Activated naive CD8-positive, alpha-beta T cell (primary cell): Measurements from ENCODE around the gene LRRC43.

Experiments used
- H3K27ac Mint-ChIP-seq: one replicate; pipeline ENCODE4 v1.8.0; 2021; ENCODE audit warnings: mixed read lengths
- H3K27me3 Mint-ChIP-seq: one replicate; pipeline ENCODE4 v1.8.0; 2021; ENCODE audit warnings: mixed read lengths
- H3K36me3 Mint-ChIP-seq: one replicate; pipeline ENCODE4 v1.8.0; 2021; ENCODE audit warnings: mixed read lengths
- H3K4me1 Mint-ChIP-seq: one replicate; pipeline ENCODE4 v1.8.0; 2021; ENCODE audit warnings: low read depth, mixed read lengths
- H3K4me3 Mint-ChIP-seq: one replicate; pipeline ENCODE4 v1.8.0; 2021; ENCODE audit warnings: mild to moderate bottlenecking, mixed read lengths
- H3K9me3 Mint-ChIP-seq: one replicate; pipeline ENCODE4 v1.8.0; 2021; ENCODE audit warnings: low read depth, mixed read lengths

Gene LRRC43

GRCh38 chr12:122208073-122208820, 25.3 kb downstream of the LRRC43 start:
- Mint-ChIP-seq H3K4me3 (no peak overlapping the region), H3K27ac (no peak overlapping the region), H3K27me3 (peaks cover 2% of the 10 kb centered on the region), H3K9me3 (no peaks in the 10 kb centered on the region), H3K4me1 (peaks cover 10% of the 10 kb centered on the region), H3K36me3 (peaks cover 6% of the 10 kb centered on the region)

DNA sequence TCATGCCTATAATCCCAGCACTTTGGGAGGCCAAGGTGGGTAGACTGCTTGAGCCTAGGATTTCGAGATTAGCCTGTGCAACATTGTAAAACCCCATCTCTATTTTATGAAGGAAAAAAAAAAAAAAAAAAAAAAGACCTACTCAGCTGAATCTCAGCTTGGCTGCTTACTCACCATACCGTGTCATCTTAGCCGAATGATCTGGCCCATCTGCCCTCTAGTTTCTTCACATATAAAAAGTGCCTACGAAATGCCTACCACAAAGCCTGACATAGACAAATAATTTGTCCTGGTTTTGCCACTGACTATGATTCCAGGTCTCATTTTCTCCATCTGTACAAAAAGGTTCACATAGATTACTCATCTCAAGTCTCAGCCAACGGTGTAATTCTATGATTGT, 32.8 kb downstream of the LRRC43 start:
- no peak overlapping the region for H3K27ac Mint-ChIP-seq
- H3K4me3 Mint-ChIP-seq = no peak overlapping the region
- peaks cover 6% of the 10 kb centered on the region for H3K4me1 Mint-ChIP-seq
- H3K36me3 Mint-ChIP-seq = peaks cover 12% of the 10 kb centered on the region
- H3K27me3 Mint-ChIP-seq = no peaks in the 10 kb centered on the region
- no peaks in the 10 kb centered on the region for H3K9me3 Mint-ChIP-seq

DNA sequence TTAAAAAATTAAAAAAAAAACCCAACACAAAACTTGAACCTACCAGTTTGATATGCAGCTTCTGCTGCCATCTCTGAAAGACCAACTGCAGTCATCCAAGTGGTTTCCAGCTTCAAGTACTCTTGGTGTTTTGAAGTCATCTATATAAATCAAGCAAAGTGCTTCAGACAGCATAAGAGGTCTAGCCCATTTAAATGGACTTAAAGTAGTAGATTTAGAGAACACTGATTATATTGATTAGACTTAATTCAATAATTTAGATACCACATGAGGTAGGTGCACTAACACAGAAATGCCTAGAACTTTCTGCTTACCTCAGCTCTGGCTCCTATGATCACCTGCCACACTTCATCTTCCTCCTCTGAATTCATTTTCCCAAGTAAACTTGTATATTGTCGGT, 33.5 kb downstream of the LRRC43 start:
- no peak overlapping the region for H3K27ac Mint-ChIP-seq
- no peaks in the 10 kb centered on the region for H3K27me3 Mint-ChIP-seq
- H3K4me1 Mint-ChIP-seq = peaks cover 11% of the 10 kb centered on the region
- H3K4me3 Mint-ChIP-seq = no peak overlapping the region
- no peaks in the 10 kb centered on the region for H3K9me3 Mint-ChIP-seq
- H3K36me3 Mint-ChIP-seq = peaks cover 12% of the 10 kb centered on the region

- Mint-ChIP-seq H3K36me3 (peaks cover 2% of the 10 kb centered on the region), H3K4me1 (peaks cover 49% of the 10 kb centered on the region), H3K4me3 (peak within 1 kb of the TSS; percentile 88), H3K27ac (peak within 1 kb of the TSS; percentile 79), H3K27me3 (no peaks in the 10 kb centered on the region), H3K9me3 (no peaks in the 10 kb centered on the region)
Measured at GRCh38 chr12:122225683-122226365, 42.9 kb downstream of the LRRC43 start, which contains the start of gene DIABLO. Gene DIABLO, minus strand, starts transcription at chr12:122226052. Its CDS starts 38 bp downstream, at chr12:122226014.

DNA sequence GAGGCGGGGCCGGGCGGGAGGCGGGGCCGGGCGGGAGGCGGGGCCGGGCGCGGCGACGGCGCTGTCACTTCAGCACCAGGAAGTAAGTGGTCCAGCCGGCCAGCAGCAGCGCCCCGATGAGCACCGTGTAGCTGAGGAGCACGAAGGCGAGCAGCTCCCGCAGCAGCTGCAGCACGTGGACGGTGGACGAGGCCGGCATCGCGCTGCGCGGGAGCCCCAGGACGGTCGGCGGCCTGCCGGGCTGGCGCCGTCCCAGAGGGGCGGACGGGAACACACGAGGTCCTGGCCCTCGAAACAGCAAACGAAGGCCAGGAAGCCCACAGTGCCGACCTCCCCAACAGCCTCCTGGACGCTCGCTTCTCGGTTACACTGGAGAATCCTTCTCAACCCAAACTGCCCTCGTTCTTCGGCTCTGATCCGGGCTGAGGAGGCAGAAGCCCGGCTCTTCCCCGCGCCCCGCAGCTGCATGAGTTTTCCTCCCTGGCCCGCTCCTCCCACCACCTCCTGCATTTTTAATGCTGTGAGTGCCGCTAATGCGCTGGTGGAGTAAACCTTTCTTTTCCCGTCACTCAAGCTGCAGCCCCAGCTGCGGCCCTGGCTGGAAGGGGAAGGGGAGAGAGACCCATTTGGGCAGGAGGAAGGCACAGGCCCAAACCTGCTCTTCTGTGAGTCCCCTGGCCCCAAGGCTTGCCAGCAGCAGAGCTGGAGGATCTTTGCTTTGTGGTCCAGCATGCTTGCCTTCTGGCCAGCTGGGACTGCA, 43.6 kb downstream of the LRRC43 start:
- peaks cover 5% of the 10 kb centered on the region for H3K36me3 Mint-ChIP-seq
- peaks cover 43% of the 10 kb centered on the region for H3K4me1 Mint-ChIP-seq
- peak overlapping the region; percentile 88 for H3K4me3 Mint-ChIP-seq
- H3K27ac Mint-ChIP-seq = no peak overlapping the region
- H3K27me3 Mint-ChIP-seq = no peaks in the 10 kb centered on the region
- no peaks in the 10 kb centered on the region for H3K9me3 Mint-ChIP-seq

DNA sequence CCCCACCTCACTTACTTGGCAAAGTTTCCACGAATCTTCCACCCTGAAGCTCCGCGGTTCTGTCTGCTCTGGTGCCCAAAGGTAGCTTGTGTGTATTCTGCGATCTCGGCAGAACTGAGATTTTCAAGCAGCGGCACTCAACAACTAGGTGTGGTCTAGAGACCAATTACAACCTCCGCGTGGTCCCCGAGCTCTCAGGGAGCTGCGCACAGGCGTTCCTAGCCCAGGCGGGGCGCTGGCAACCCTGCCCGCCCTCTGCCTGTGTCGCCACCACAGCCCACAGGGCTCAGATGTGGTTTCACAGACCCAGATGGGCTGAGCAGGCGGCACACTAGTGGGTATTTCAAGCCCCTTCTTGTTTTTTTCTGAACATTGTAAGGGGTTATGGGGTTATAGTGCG, 44.4 kb downstream of the LRRC43 start:
- H3K27me3 Mint-ChIP-seq = no peaks in the 10 kb centered on the region
- peak overlapping the region; percentile 82 for H3K4me3 Mint-ChIP-seq
- peaks cover 37% of the 10 kb centered on the region for H3K4me1 Mint-ChIP-seq
- H3K9me3 Mint-ChIP-seq = no peaks in the 10 kb centered on the region
- peaks cover 6% of the 10 kb centered on the region for H3K36me3 Mint-ChIP-seq
- H3K27ac Mint-ChIP-seq = no peak overlapping the region

DNA sequence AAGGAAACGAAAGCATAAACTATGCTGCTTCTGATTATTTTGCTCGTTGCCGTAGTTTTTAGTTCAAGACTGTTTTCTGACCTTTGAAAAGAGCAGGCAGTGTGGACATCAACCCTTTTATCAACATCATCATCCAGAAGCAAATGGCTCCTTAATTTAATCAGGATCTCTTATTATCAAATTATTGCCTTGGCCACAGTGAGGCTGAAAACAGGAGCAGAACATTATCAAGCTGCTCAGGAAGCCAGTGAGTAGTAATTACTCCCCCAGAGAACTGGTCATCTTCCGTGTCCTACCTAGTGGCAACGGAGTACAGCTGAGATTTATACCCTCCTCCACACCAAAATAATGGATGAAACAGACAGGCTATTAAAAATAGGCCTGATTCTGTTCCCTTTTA, 45.2 kb downstream of the LRRC43 start:
- H3K27ac Mint-ChIP-seq = no peak overlapping the region
- H3K4me3 Mint-ChIP-seq = peak overlapping the region; percentile 42

DNA sequence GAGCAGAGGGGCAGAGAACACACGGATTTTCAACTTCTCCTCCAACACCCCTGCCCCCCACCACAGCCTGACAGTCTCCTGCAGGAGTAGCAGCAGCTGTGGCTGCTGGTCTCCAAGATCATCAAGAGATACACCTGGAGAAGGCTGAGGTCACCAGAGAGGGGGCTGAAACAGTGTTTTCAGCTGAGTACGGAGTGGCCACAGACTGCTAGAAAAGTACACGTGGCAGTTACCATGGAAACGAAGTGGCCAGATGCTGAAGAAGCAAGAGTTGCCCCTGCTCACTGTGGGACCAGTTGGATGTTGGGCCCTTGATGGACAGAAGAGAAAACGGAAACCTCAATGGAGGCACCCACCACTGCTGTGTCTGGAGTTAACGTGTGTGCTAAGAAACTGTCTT, 47.9 kb downstream of the LRRC43 start:
- Mint-ChIP-seq H3K4me3 (no peak overlapping the region), H3K27ac (no peak overlapping the region), H3K4me1 (peaks cover 18% of the 10 kb centered on the region), H3K36me3 (peaks cover 4% of the 10 kb centered on the region), H3K9me3 (no peaks in the 10 kb centered on the region), H3K27me3 (no peaks in the 10 kb centered on the region)

More for the DNA sequence above, 45.2 kb downstream of the LRRC43 start:
- H3K9me3 Mint-ChIP-seq = no peaks in the 10 kb centered on the region
- H3K4me1 Mint-ChIP-seq = peaks cover 33% of the 10 kb centered on the region
- H3K36me3 Mint-ChIP-seq = peaks cover 6% of the 10 kb centered on the region
- no peaks in the 10 kb centered on the region for H3K27me3 Mint-ChIP-seq

GRCh38 chr12:122232691-122233090, 49.8 kb downstream of the LRRC43 start:
- Mint-ChIP-seq H3K4me1 (peaks cover 6% of the 10 kb centered on the region), H3K9me3 (no peaks in the 10 kb centered on the region), H3K27ac (no peak overlapping the region), H3K4me3 (no peak overlapping the region), H3K27me3 (no peaks in the 10 kb centered on the region), H3K36me3 (peaks cover 7% of the 10 kb centered on the region)

DNA sequence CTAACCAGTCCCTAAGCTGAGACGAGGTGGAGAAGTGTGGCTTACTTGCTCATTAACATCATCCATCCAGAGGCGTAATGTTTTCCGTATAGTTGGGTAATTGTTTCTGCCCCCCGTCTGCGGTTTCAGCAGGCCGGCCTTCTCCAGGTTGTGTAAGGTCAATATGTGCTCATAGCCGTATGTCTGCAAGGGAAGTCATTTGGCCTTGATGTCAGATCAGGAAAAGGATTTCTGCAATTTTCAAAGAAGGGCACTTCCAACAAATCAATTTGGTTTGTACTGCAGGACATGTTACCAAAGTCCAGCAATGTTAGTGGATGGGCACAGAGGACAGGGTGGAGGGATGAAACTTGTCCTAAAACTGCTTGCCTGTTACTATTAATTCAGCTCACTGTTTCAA, 52.8 kb downstream of the LRRC43 start:
- Mint-ChIP-seq H3K9me3 (no peaks in the 10 kb centered on the region), H3K4me3 (no peak overlapping the region), H3K27me3 (no peaks in the 10 kb centered on the region), H3K27ac (no peak overlapping the region), H3K4me1 (no peaks in the 10 kb centered on the region), H3K36me3 (peaks cover 10% of the 10 kb centered on the region)

DNA sequence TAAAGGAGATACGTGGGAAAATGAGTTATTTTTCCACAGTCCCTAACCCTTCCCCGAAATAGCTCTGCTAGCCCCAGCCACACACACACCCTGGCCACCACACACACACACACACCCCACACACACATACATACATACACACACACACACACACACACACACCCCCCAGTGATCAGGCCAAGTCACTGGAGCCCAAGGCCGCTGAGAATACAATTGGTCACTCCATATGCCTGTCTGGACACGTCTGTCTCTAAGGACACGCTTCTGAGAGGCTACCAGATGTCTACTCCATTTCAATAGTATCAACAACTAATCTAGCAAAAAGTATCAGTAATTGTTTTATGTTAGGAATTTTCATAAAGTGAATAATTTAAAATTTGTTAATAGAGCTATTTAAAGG, 55.9 kb downstream of the LRRC43 start:
- H3K36me3 Mint-ChIP-seq = peaks cover 9% of the 10 kb centered on the region
- H3K27me3 Mint-ChIP-seq = no peaks in the 10 kb centered on the region
- H3K9me3 Mint-ChIP-seq = no peaks in the 10 kb centered on the region
- no peak overlapping the region for H3K4me3 Mint-ChIP-seq
- H3K4me1 Mint-ChIP-seq = peaks cover 2% of the 10 kb centered on the region
- no peak overlapping the region for H3K27ac Mint-ChIP-seq

DNA sequence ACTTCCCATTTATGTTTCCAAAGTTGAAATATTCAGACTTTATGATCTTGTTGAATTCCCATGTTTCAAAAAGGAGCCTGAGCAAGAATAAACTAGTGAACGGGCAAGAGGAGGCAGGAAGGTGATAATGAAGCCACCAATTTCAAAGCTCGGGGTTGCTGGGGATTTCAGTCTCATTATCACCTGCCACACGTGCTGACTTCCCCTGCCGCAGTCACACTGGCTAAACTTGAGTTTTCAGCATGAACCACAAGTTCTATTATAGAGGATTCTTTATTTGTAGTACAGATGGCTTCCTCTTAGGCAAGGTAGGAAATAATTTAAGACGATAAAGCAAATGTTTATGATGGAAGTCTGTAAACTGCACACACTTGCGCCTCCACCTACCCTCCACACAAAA, 61.0 kb downstream of the LRRC43 start:
- Mint-ChIP-seq H3K4me1 (peaks cover 21% of the 10 kb centered on the region), H3K27ac (peak overlapping the region; percentile 77), H3K36me3 (peaks cover 9% of the 10 kb centered on the region), H3K4me3 (peak overlapping the region; percentile 76), H3K27me3 (no peaks in the 10 kb centered on the region), H3K9me3 (no peaks in the 10 kb centered on the region)

DNA sequence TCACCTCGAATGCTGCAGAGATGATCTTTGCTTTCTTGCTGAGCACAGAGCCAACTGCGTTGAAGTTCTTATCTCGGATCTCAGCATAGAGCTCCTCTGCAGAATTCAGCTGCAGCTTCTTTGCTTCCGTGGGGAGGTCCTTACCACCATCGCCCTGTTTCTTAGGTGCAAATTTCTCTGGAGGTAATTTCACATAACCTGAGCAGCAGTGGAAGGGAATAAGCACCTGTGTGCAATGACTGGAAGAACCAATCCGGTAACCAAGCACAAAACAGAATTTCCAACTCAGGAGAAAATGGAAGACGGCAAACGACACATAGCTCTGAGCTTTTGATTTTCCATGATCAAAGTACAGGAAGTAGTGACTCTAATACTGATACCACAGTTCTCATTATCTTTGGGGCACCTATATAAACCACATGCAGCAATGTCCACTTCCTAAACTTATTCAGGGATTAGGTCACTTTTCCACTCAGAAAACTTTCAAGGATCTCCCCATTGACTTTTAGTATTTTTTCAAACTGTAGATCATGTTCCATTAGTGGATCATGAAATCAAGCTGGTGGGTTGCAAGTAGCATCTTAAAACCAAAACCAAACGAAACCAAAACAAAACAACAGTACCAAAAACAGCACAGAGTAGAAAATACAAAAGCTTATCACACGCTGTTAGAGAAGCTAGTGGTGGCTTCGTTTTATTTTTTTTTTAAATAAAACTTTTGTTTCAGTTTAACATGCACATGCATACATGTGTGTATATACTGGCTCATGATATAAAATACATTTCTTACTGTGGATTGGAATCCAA, 61.8 kb downstream of the LRRC43 start:
- Mint-ChIP-seq H3K4me1 (peaks cover 21% of the 10 kb centered on the region), H3K4me3 (peak overlapping the region; percentile 76), H3K36me3 (peaks cover 11% of the 10 kb centered on the region), H3K9me3 (no peaks in the 10 kb centered on the region), H3K27ac (peak overlapping the region; percentile 36), H3K27me3 (no peaks in the 10 kb centered on the region)

- peaks cover 12% of the 10 kb centered on the region for H3K36me3 Mint-ChIP-seq
- no peaks in the 10 kb centered on the region for H3K27me3 Mint-ChIP-seq
- peaks cover 21% of the 10 kb centered on the region for H3K4me1 Mint-ChIP-seq
- H3K9me3 Mint-ChIP-seq = no peaks in the 10 kb centered on the region
- H3K4me3 Mint-ChIP-seq = no peak overlapping the region
- H3K27ac Mint-ChIP-seq = peak overlapping the region; percentile 34
Measured at GRCh38 chr12:122245553-122245952, 62.6 kb downstream of the LRRC43 start.
